Ovary (tissue), 3 donors: ENCODE results near the gene PSMA2.

ENCODE experiments used
- EP300 ChIP-seq: sonication (generic); formaldehyde crosslinking; IDR thresholded peaks from one replicate; pipeline ENCODE4 v1.6.1; 2017; ENCODE audit warnings: antibody characterized with exemption
- POLR2A ChIP-seq: fragments of 450-650 bp; IDR thresholded peaks from one replicate; pipeline ENCODE4 v1.6.1; 2017; ENCODE audit warnings: antibody characterized with exemption, mild to moderate bottlenecking, moderate library complexity
- TF ChIP-seq, protein P1 (sequence below), 3 donors: fragments of 450-650 bp in 2 of 3; fragments of 200-600 bp in 1 of 3; IDR thresholded peaks; one replicate each; pipeline versions ENCODE4 v1.5.1 to v1.8.0; 2016 to 2022; ENCODE audit warnings: antibody characterized with exemption in 3 of 3, mild to moderate bottlenecking in 1 of 3
- donor health status: DM: no; HTN: no; CAD: no.

DNA sequence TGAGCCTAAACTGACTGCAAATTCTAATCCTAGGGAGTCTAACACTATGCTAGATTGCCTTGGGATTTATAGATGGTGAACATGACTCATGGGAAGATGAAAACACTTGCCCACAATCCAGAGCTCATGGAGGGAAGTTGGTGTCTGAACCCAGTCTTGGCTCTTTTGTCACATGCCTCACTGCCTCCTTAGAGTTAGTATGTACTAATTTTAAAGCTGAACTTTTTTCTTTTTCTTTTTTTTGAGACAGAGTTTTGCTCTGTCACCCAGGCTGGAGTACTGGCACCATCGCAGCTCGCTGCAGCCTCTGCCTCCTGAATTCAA, 14.6 kb upstream of the PSMA2 start:
- TF ChIP-seq, protein P1, sequence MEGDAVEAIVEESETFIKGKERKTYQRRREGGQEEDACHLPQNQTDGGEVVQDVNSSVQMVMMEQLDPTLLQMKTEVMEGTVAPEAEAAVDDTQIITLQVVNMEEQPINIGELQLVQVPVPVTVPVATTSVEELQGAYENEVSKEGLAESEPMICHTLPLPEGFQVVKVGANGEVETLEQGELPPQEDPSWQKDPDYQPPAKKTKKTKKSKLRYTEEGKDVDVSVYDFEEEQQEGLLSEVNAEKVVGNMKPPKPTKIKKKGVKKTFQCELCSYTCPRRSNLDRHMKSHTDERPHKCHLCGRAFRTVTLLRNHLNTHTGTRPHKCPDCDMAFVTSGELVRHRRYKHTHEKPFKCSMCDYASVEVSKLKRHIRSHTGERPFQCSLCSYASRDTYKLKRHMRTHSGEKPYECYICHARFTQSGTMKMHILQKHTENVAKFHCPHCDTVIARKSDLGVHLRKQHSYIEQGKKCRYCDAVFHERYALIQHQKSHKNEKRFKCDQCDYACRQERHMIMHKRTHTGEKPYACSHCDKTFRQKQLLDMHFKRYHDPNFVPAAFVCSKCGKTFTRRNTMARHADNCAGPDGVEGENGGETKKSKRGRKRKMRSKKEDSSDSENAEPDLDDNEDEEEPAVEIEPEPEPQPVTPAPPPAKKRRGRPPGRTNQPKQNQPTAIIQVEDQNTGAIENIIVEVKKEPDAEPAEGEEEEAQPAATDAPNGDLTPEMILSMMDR (IDR thresholded peaks at IDR 0.05): no peak
- TF ChIP-seq POLR2A (no peak), EP300 (no peak)
